Measurements from ENCODE around the gene LRRC3B.

LRRC3B gene

GRCh38 chr3:26713091-26713490, 90.5 kb downstream of the LRRC3B start:
- DNase-seq, result no peak

DNA sequence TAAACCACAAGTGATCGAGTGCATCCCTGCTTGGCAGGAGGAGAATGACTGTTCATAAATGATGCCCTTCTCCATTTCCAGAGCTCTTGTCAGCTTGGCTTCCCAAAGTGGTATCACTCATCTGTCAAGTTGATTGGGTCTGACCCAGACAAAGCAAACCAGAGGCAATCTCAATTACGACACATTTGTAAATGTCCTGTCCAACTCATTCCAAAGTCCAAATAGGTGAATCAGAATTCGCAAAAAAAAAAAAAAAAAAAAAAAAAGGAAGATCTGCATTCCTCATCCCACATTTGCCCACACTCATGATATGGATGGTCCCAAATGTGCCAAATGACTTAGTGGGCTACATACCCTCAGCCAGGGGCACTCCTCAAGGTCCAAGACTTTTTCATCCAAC, 91.9 kb downstream of the LRRC3B start:
- DNase-seq, result no peak

- DNase-seq, result no peak
Observed at GRCh38 chr3:26715431-26715830, 92.9 kb downstream of the LRRC3B start.

- DNase-seq, result peak; percentile 50
Observed at GRCh38 chr3:26718315-26718714, 95.7 kb downstream of the LRRC3B start.

- DNase-seq, result peak; percentile 69
Observed at GRCh38 chr3:26719134-26719533, 96.6 kb downstream of the LRRC3B start.

DNA sequence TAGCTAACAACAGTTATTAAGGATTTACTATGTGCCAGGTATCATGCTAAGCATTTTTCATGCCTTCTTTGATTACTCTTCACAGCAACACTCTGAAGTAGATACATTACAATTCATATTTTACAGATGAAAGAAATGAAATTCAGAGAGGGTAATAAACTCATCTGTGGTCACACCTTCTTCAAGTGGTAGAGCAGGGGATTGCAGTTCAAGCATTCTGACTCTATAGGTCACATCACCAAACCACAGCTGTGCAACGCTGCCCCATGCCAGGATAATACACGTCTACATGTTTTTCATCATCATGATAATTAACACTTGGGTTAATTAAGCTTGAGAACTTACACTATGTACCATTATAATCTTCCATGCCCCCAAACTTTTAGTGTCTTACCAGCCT, 98.5 kb downstream of the LRRC3B start:
- no peak for DNase-seq

- peak; percentile 4 for DNase-seq
Observed at GRCh38 chr3:26731843-26732242, 109.3 kb downstream of the LRRC3B start.

DNA sequence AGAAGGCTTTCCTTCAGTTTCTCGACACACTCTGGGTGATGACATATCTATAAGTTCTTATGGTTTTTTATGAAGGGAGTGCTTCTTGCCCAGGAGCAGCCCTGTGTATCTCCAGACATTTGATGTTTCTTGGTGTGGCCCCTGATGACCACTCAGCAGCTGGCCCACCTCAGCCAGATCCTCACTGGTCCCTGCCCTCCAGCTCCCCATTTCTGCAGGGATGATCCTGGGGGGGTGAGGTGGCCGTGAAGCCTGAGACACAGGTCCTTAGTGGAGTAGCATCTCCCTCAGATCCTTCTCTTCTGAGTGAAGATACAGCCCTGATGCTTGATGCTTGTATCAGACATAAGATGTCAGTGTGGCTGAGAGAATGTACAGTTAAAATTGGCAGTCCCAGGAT, 127.7 kb downstream of the LRRC3B start:
- DNase-seq, result no peak

DNA sequence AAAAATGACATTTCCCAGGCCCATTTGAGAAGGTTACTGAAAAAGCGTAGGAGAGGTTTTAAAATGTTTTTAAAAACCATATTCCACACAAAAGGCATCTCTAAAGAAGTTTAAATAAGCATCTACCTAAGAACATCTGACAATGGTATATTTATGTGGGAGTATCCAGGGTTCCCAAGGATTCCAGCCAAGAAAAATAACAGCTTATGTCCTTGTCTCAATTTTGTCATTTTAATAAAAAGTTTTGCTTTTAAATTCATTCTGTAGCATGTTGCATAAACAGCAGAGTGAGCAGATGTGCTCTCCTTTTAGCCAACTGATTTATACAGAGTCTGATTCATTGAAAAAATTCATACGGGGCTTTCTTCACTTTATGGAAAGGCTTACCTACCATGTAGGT, 129.9 kb downstream of the LRRC3B start:
- DNase-seq, result no peak

DNA sequence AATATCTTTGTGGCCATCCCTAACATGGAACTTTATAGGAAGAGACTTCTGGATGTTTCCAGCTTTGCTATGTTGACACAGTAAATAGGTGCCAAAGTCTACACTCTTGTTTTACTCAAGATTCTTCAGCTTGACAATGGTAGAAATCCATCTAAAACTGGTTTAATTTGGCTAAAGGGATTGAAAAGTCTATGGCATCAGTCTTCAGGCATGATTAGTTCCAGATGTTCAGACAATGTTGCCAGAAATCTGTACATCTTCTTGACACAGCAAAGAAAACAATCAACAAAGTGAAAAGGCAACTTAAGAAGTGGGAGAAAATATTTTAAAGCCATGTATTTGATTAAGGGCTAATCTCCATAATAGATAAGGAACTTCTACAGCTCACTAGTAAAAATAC, 130.5 kb downstream of the LRRC3B start:
- DNase-seq, result peak; percentile 35

DNA sequence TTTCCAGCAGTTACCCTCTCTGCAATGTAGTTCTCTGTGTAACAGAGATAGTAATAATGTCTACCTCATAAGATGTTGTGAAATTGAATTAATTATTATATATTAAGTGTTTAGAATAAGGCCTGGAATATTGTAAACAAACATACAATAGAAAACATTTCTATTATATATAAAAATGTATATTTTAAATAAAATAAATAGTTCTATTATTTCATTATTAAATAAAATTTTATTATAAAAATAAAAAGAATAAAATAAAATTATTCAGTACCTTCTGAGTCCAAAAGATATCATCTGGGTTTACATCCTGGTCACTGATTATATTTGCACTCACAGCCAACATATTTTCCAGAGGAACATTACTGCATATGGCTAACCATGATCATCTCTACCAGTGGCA, 135.4 kb downstream of the LRRC3B start:
- DNase-seq, result no peak

All from NCI-H82 (cell line).